Uterus (tissue), 4 donors: ENCODE results near the gene HYDIN. TPM values are rescaled to one million over a fixed set of nuclear protein-coding genes. Genes with fewer than 3 reads are reported as not detected.

Experiments
- DNase-seq, 2 donors: peaks; one replicate each; pipeline ENCODE4 v3.0.0-alpha.2; 2019 to 2020
- H3K27ac ChIP-seq, 2 donors: fragments of 200-600 bp; sonication (generic); 1 replicate in 1 of 2; 2 replicates in 1 of 2; pipeline ENCODE4 v1.5.1; 2016 to 2018
- H3K27me3 ChIP-seq, 2 donors: fragments of 200-600 bp; sonication (generic); one replicate each; pipeline ENCODE4 v1.5.1; 2018 to 2019; ENCODE audit warnings: control low read depth in 1 of 2
- H3K36me3 ChIP-seq, 2 donors: fragments of 200-600 bp; sonication (generic); one replicate each; pipeline ENCODE4 v1.5.1; 2019; ENCODE audit warnings: control low read depth in 1 of 2
- H3K4me1 ChIP-seq, 2 donors: fragments of 200-600 bp; sonication (generic); one replicate each; pipeline ENCODE4 v1.5.1; 2018 to 2019; ENCODE audit warnings: control low read depth in 1 of 2
- H3K4me3 ChIP-seq, 2 donors: fragments of 200-600 bp; sonication (generic); 1 replicate in 1 of 2; 2 replicates in 1 of 2; pipeline ENCODE4 v1.5.1; 2018 to 2019; ENCODE audit warnings: mild to moderate bottlenecking in 1 of 2
- H3K9me3 ChIP-seq, 2 donors: fragments of 200-600 bp; sonication (generic); one replicate each; pipeline ENCODE4 v1.5.1; 2019; ENCODE audit warnings: control low read depth in 1 of 2
- POLR2A ChIP-seq, 2 donors: fragments of 450-650 bp; IDR thresholded peaks; one replicate each; pipeline ENCODE4 v1.6.1; 2016; ENCODE audit warnings: antibody characterized with exemption in 2 of 2, mild to moderate bottlenecking in 1 of 2, moderate library complexity in 1 of 2
- intact Hi-C: fragments of 100-400 bp; cut with DNase I; formaldehyde crosslinking; loops from one replicate; pipeline ENCODE4 v1.15.1; 2023; ENCODE audit warnings: low total_unique reads
- total RNA-seq, 4 donors: library from RNA; depleted of rRNA in 3 of 4; stranded (reverse); fragments of >200 nt in 3 of 4; gene quantifications; one replicate each; pipeline versions ENCODE4 v1.1.0 to v1.2.4, GENCODE V29; 2014 to 2023
- TF ChIP-seq, protein P1 (sequence below), 4 experiments: fragments of 200-600 bp in 2 of 4; fragments of 450-650 bp in 2 of 4; sonication (generic) in 2 of 4; IDR thresholded peaks; one replicate each; pipeline ENCODE4 v1.5.1; 2016 to 2019; ENCODE audit warnings: antibody characterized with exemption in 4 of 4, mild to moderate bottlenecking in 2 of 4, moderate library complexity in 1 of 4
- donor health status: DM: yes; HTN: yes; CAD: no.

HYDIN gene
- total RNA-seq, 4 donors from 2014 or later: under 0.01 to 23.6 (median 8.8) TPM

DNA sequence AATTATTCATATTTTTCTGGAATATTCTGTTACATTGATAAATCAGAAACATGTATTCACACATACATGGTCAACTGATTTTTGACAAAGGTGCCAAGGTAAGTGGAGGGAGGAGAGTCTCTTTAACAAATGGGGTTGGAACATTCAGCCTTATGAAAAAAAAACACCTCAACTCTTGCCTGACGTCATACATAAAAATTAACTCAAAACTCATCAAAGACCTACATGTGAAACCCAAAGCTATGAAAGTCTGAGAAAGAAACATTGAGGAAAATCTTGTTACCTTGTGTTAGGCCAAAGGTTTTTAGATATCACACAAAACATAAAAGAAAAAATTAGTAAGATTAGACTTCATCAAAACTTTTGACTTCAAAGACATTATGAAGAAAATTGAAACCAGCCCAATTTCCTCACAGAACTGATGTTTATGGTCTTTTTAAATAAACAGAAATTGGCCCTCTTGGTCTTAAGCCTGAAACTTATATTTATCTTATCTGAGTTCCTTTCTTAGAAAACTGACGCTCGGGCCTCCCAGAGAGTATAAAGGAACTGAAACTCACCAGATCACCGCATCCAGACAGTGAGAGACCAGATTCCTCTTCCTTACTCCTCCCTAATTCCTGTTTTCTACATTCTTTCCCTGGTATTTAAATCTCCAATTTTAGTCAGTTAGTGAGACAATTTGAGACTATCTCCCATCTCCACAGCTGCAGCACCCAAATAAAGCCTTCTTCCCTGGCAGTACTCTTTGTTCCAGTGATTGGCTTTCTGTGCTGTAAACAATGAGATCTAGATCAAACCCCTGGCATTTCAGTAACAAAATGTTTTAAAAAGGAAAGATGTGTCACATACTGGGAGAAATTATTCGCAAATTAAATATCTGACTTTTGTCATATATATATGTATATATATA, 4.0 kb downstream of the HYDIN start:
- Histone ChIP-seq H3K9me3 (no peaks in the 10 kb centered on the region), H3K27ac (no peak overlapping the region), H3K4me3 (no peak overlapping the region), H3K27me3 (no peaks in the 10 kb centered on the region), H3K4me1 (no peaks in the 10 kb centered on the region), H3K36me3 (no peaks in the 10 kb centered on the region)
- TF ChIP-seq POLR2A (IDR thresholded peaks at IDR 0.05): no peak
- TF ChIP-seq, protein P1, sequence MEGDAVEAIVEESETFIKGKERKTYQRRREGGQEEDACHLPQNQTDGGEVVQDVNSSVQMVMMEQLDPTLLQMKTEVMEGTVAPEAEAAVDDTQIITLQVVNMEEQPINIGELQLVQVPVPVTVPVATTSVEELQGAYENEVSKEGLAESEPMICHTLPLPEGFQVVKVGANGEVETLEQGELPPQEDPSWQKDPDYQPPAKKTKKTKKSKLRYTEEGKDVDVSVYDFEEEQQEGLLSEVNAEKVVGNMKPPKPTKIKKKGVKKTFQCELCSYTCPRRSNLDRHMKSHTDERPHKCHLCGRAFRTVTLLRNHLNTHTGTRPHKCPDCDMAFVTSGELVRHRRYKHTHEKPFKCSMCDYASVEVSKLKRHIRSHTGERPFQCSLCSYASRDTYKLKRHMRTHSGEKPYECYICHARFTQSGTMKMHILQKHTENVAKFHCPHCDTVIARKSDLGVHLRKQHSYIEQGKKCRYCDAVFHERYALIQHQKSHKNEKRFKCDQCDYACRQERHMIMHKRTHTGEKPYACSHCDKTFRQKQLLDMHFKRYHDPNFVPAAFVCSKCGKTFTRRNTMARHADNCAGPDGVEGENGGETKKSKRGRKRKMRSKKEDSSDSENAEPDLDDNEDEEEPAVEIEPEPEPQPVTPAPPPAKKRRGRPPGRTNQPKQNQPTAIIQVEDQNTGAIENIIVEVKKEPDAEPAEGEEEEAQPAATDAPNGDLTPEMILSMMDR (IDR thresholded peaks at IDR 0.05): no peak
- intact Hi-C loops: no loop called here
- no peak for DNase-seq

DNA sequence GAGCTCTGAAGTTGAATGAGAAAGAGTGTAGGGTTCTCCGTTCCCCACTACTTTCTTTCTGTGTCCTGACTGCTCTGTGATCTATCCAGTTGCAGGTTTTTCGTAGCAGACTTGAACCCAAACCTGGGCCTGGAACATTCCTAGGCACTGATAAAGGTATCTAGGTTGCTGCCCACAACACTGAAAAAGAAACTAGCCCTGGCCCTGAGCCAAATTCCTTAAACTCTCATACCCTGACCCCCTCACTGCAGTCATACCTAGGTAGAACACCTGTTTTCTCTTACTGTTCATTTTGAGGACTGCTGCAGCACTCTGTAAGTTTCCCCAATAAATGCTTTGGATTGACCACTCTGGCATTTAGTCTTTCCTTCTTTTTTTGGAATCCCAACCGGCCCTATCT, 5.4 kb downstream of the HYDIN start:
- no peak overlapping the region for H3K27ac ChIP-seq
- no peaks in the 10 kb centered on the region for H3K36me3 ChIP-seq
- H3K4me3 ChIP-seq: no peak overlapping the region
- intact Hi-C loops: no loop called here
- DNase-seq: no peak
- no peaks in the 10 kb centered on the region for H3K27me3 ChIP-seq
- no peaks in the 10 kb centered on the region for H3K4me1 ChIP-seq
- TF ChIP-seq, protein P1 (IDR thresholded peaks at IDR 0.05): no peak
- no peak for TF ChIP-seq POLR2A (IDR thresholded peaks at IDR 0.05)
- no peaks in the 10 kb centered on the region for H3K9me3 ChIP-seq

DNA sequence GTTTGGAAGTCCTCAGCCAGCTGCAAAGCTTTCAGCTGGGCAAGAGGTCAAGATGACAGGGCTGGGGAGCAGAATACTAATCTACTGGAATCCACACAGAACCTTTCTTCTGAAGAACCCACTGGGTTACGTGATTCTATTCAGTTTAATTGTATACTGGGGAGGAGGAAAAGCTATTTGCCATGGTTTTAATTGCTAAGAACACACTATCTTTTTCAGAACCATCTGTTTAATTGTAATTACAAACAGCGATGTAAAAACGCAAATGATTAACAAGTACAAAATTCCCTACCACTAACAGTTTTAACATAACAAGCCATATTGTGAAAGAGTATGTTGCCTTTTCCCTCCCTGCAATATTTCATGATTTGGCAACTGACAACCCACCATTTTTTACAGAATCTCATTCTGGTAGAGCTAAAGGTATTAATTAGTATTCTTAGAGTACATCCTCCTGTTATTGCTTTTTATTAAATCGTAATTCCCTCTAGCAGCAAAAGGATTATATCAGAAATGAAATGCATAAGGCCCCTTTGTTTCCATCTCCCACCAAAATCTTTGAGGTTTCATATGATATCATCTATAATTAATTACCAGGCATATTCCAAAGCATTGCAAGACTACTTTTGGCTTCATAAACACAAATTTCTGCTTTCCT, 12.1 kb downstream of the HYDIN start:
- no peak overlapping the region for H3K4me3 ChIP-seq
- H3K27me3 ChIP-seq: no peaks in the 10 kb centered on the region
- H3K4me1 ChIP-seq: no peaks in the 10 kb centered on the region
- TF ChIP-seq, protein P1 (IDR thresholded peaks at IDR 0.05): no peak
- no peak for TF ChIP-seq POLR2A (IDR thresholded peaks at IDR 0.05)
- intact Hi-C loops: no loop called here
- DNase-seq: no peak
- H3K27ac ChIP-seq: no peak overlapping the region
- H3K9me3 ChIP-seq: no peaks in the 10 kb centered on the region
- H3K36me3 ChIP-seq: no peaks in the 10 kb centered on the region

DNA sequence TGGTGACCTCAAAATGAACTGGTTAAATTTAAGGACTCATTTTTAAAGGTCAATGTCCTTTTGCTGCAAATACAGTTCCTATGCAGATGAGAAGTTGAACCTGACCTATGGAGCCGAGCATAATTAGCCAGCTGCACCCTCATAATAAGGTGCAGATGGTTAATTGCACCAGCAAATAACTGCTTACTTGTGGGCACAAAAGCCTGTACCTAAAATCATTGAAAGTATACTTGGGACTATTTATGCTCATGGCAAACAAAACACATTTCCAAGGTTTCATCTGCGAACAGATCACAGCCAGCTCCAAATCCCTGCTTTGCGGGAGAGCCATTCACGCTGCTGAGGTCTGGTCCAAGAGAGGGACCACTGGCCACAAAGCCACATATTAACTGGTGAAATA, 13.0 kb downstream of the HYDIN start:
- no peaks in the 10 kb centered on the region for H3K4me1 ChIP-seq
- H3K27me3 ChIP-seq: no peaks in the 10 kb centered on the region
- H3K27ac ChIP-seq: no peak overlapping the region
- TF ChIP-seq, protein P1 (IDR thresholded peaks at IDR 0.05): no peak
- TF ChIP-seq POLR2A (IDR thresholded peaks at IDR 0.05): no peak
- no peaks in the 10 kb centered on the region for H3K9me3 ChIP-seq
- H3K36me3 ChIP-seq: no peaks in the 10 kb centered on the region
- DNase-seq: no peak
- intact Hi-C loops: no loop called here
- no peak overlapping the region for H3K4me3 ChIP-seq

DNA sequence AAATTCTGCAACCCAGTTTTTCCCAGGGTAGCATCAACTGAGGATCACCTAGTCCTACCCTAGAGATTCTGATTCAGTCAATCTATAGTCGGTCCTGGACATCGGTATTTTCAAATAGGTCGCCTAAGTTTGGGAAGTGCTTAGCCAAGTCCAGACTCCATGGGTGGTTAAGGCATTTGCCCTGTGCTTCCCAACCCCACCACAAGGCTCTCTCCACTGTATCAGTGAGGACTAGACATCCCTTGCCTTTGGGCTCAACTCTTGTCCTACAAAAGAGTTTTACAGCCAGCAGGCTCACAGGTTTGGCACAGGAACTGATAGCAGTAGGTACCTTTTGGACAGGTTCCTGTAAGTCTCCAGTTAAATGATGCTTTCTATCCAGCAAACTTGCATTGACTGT, 13.8 kb downstream of the HYDIN start:
- no peaks in the 10 kb centered on the region for H3K36me3 ChIP-seq
- TF ChIP-seq, protein P1 (IDR thresholded peaks at IDR 0.05): no peak
- no peak for TF ChIP-seq POLR2A (IDR thresholded peaks at IDR 0.05)
- H3K4me3 ChIP-seq: no peak overlapping the region
- intact Hi-C loops: no loop called here
- no peaks in the 10 kb centered on the region for H3K27me3 ChIP-seq
- no peaks in the 10 kb centered on the region for H3K9me3 ChIP-seq
- H3K4me1 ChIP-seq: no peaks in the 10 kb centered on the region
- no peak for DNase-seq
- no peak overlapping the region for H3K27ac ChIP-seq
